IMR-90 (cell line): Measurements from ENCODE around the gene HDAC9. TPM values are rescaled to one million over a fixed set of nuclear protein-coding genes. Genes with fewer than 3 reads are reported as not detected.

Source experiments
- ATAC-seq: fragments of 200-7000 bp; cut with Tn5 transposase; 2 replicates; pipeline ENCODE4 v1.9.1; 2020; ENCODE audit warnings: low read depth, mild to moderate bottlenecking, moderate library complexity
- BruUV-seq: library from RNA; stranded (reverse); fragments of 400-500 nt; replicated peaks from 2 replicates; lab custom pipeline; 2021; lab: Mats Ljungman, UMichigan
- CTCF ChIA-PET: fragments of 300-600 bp; formaldehyde crosslinking; extraction: SDS; loops from one replicate; lab custom pipeline; 2021; ENCODE audit warnings: antibody characterized with exemption; lab: Yijun Ruan, JAX
- POLR2A ChIA-PET: fragments of 300-600 bp; sonication (Branson Sonifier 250); formaldehyde crosslinking; loops from one replicate; lab custom pipeline; 2022; ENCODE audit warnings: antibody characterized with exemption; ENCODE audit not compliant: unreplicated experiment; lab: Charles Lee
- DNase-seq: peaks from one replicate; pipeline ENCODE4 v3.0.0; 2013
- H2AFZ ChIP-seq: replicated peaks from 2 replicates; pipeline ENCODE3; 2013; ENCODE audit warnings: low read length, mild to moderate bottlenecking; ENCODE audit not compliant: poor library complexity
- H2AK5ac ChIP-seq: 2 replicates; pipeline ENCODE4 v1.6.1; 2013; ENCODE audit warnings: low read depth, low read length, inconsistent platforms
- H2AK9ac ChIP-seq: replicated peaks from 2 replicates; pipeline ENCODE3; 2013; ENCODE audit warnings: mild to moderate bottlenecking, low read depth, low read length, moderate library complexity; ENCODE audit not compliant: poor library complexity
- H2BK120ac ChIP-seq: 2 replicates; pipeline ENCODE4 v1.6.1; 2013; ENCODE audit warnings: low read depth, low read length, inconsistent platforms
- H2BK15ac ChIP-seq: 3 replicates; pipeline ENCODE4 v1.6.1; 2013; ENCODE audit warnings: low read depth, low read length, inconsistent platforms
- H2BK20ac ChIP-seq: 2 replicates; pipeline ENCODE4 v1.6.1; 2013; ENCODE audit warnings: low read depth, mild to moderate bottlenecking, inconsistent platforms, low read length, moderate library complexity
- H2BK5ac ChIP-seq: 2 replicates; pipeline ENCODE4 v1.6.1; 2013; ENCODE audit warnings: mild to moderate bottlenecking, low read depth, low read length, inconsistent platforms; ENCODE audit not compliant: poor library complexity, severe bottlenecking
- H3K14ac ChIP-seq: replicated peaks from 2 replicates; pipeline ENCODE4 v1.6.1; 2013; ENCODE audit warnings: low read depth, low read length, inconsistent platforms
- H3K18ac ChIP-seq: 2 replicates; pipeline ENCODE4 v1.6.1; 2013; ENCODE audit warnings: low read depth, low read length, control low read depth
- H3K23ac ChIP-seq: 2 replicates; pipeline ENCODE4 v1.6.1; 2013; ENCODE audit warnings: low read depth, low read length, inconsistent platforms
- H3K27ac ChIP-seq: 2 replicates; pipeline ENCODE4 v1.5.1; 2013; ENCODE audit warnings: mild to moderate bottlenecking, control low read depth, low read length; ENCODE audit not compliant: insufficient read depth
- H3K27me3 ChIP-seq: 2 replicates; pipeline ENCODE4 v1.6.1; 2013; ENCODE audit warnings: low read length; ENCODE audit not compliant: control insufficient read depth, insufficient read depth
- H3K36me3 ChIP-seq: 2 replicates; pipeline ENCODE4 v1.6.1; 2013; ENCODE audit warnings: low read length, mixed read lengths; ENCODE audit not compliant: control insufficient read depth, insufficient read depth
- H3K4ac ChIP-seq: 2 replicates; pipeline ENCODE4 v1.6.1; 2013; ENCODE audit warnings: low read depth, low read length, inconsistent platforms
- H3K4me1 ChIP-seq: 2 replicates; pipeline ENCODE4 v1.6.1; 2013; ENCODE audit warnings: low read length, mixed read lengths; ENCODE audit not compliant: control insufficient read depth, insufficient read depth
- H3K4me2 ChIP-seq: 2 replicates; pipeline ENCODE4 v1.6.1; 2013; ENCODE audit warnings: low read depth, mild to moderate bottlenecking, control low read depth, low read length, moderate library complexity
- H3K4me3 ChIP-seq: 2 replicates; pipeline ENCODE4 v1.5.1; 2013; ENCODE audit warnings: low read depth, mild to moderate bottlenecking, control low read depth, low read length, moderate library complexity; ENCODE audit not compliant: insufficient read depth
- H3K56ac ChIP-seq: 2 replicates; pipeline ENCODE4 v1.6.1; 2013; ENCODE audit warnings: low read length, inconsistent platforms; ENCODE audit not compliant: insufficient read depth; ENCODE audit errors: extremely low read depth
- H3K79me1 ChIP-seq, 2 experiments: 2 replicates each; pipeline ENCODE4 v1.6.1; 2013; ENCODE audit warnings: low read length in 2 of 2, inconsistent platforms in 1 of 2, low read depth in 1 of 2
- H3K9ac ChIP-seq: 2 replicates; pipeline ENCODE4 v1.6.1; 2013; ENCODE audit warnings: low read depth, low read length, control low read depth
- H3K9me1 ChIP-seq: 2 replicates; pipeline ENCODE4 v1.6.1; 2013; ENCODE audit warnings: low read length, inconsistent platforms; ENCODE audit not compliant: insufficient read depth
- H3K9me3 ChIP-seq: 2 replicates; pipeline ENCODE4 v1.6.1; 2013; ENCODE audit warnings: low read length; ENCODE audit not compliant: control insufficient read depth, insufficient read depth
- H4K20me1 ChIP-seq: 2 replicates; pipeline ENCODE4 v1.6.1; 2013; ENCODE audit warnings: low read length, inconsistent platforms; ENCODE audit not compliant: insufficient read depth
- H4K5ac ChIP-seq: 2 replicates; pipeline ENCODE4 v1.6.1; 2013; ENCODE audit warnings: mild to moderate bottlenecking, low read depth, low read length, control low read depth
- H4K8ac ChIP-seq, 2 experiments: 2 replicates each; pipeline ENCODE4 v1.6.1; 2013; ENCODE audit warnings: low read depth in 2 of 2, low read length in 2 of 2, control low read depth in 1 of 2, inconsistent platforms in 1 of 2
- H4K91ac ChIP-seq: 2 replicates; pipeline ENCODE4 v1.6.1; 2013; ENCODE audit warnings: low read depth, low read length, inconsistent platforms; ENCODE audit not compliant: insufficient read depth
- BHLHE40 ChIP-seq: fragments of 150-350 bp; IDR thresholded peaks from 2 replicates; pipeline ENCODE4 v1.6.1; 2016; ENCODE audit warnings: mild to moderate bottlenecking, low read depth, low read length
- CEBPB ChIP-seq: IDR thresholded peaks from 2 replicates; pipeline ENCODE4 v1.6.1; 2012; ENCODE audit warnings: low read depth, low read length, improper control_type of control experiment
- CTCF ChIP-seq: conservative IDR thresholded peaks from 2 replicates; pipeline ENCODE4 v1.5.1; 2012; ENCODE audit warnings: mild to moderate bottlenecking, low read depth, low read length, improper control_type of control experiment
- ELK1 ChIP-seq: fragments of 150-350 bp; IDR thresholded peaks from 2 replicates; pipeline ENCODE4 v1.6.1; 2016; ENCODE audit warnings: low read depth, mild to moderate bottlenecking, low read length, moderate library complexity, borderline replicate concordance
- FOS ChIP-seq: fragments of 150-350 bp; IDR thresholded peaks from 2 replicates; pipeline ENCODE4 v1.6.1; 2016; ENCODE audit warnings: low read depth, low read length
- MAZ ChIP-seq: IDR thresholded peaks from 2 replicates; pipeline ENCODE4 v1.6.1; 2012; ENCODE audit warnings: low read depth, mild to moderate bottlenecking, low read length, improper control_type of control experiment, moderate library complexity, borderline replicate concordance
- MXI1 ChIP-seq: IDR thresholded peaks from 2 replicates; pipeline ENCODE4 v1.6.1; 2012; ENCODE audit warnings: low read depth, mild to moderate bottlenecking, low read length, moderate library complexity, borderline replicate concordance
- NFE2L2 ChIP-seq: fragments of 150-350 bp; IDR thresholded peaks from 2 replicates; pipeline ENCODE4 v1.6.1; 2016; ENCODE audit warnings: low read depth, mild to moderate bottlenecking, low read length
- POLR2A ChIP-seq: IDR thresholded peaks from 2 replicates; pipeline ENCODE4 v1.6.1; 2012; ENCODE audit warnings: mild to moderate bottlenecking, low read depth, low read length
- RAD21 ChIP-seq: IDR thresholded peaks from 2 replicates; pipeline ENCODE4 v1.6.1; 2012; ENCODE audit warnings: low read length, improper control_type of control experiment
- RCOR1 ChIP-seq: IDR thresholded peaks from 2 replicates; pipeline ENCODE4 v1.6.1; 2012; ENCODE audit warnings: mild to moderate bottlenecking, low read length, improper control_type of control experiment; ENCODE audit not compliant: insufficient replicate concordance
- RFX5 ChIP-seq: IDR thresholded peaks from 2 replicates; pipeline ENCODE4 v1.8.0; 2012; ENCODE audit warnings: low read depth, mild to moderate bottlenecking, low read length, moderate library complexity
- SMC3 ChIP-seq: fragments of 150-350 bp; IDR thresholded peaks from 2 replicates; pipeline ENCODE4 v1.6.1; 2016; ENCODE audit warnings: low read depth, mild to moderate bottlenecking, antibody characterized with exemption, low read length, moderate library complexity
- USF2 ChIP-seq: fragments of 150-350 bp; IDR thresholded peaks from 2 replicates; pipeline ENCODE4 v1.6.1; 2017; ENCODE audit warnings: mild to moderate bottlenecking, antibody characterized with exemption, low read length, low read depth
- WGBS, 2 experiments: methylation state at CpG; one replicate each; pipeline versions ENCODE4 v1.1.5 to v1.1.7; 2013; ENCODE audit warnings: missing lambda C conversion rate in 2 of 2; ENCODE audit not compliant: insufficient read length in 1 of 2; ENCODE audit errors: extremely low coverage in 2 of 2; 5-methylcytosine and 5-hydroxymethylcytosine counted together
- dilution Hi-C: fragments of 300-500 bp; cut with HindIII; formaldehyde crosslinking; loops from one replicate; pipeline ENCODE4 v1.14.3; 2018; ENCODE audit warnings: low sequenced_read_pairs; ENCODE audit not compliant: unreplicated experiment
- in situ Hi-C: fragments of 300-500 bp; cut with MboI; formaldehyde crosslinking; loops from 3 replicates; pipeline ENCODE4 v1.14.3; 2019; ENCODE audit warnings: low sequenced_read_pairs, inconsistent platforms, mixed read lengths
- intact Hi-C: fragments of 100-400 bp; cut with micrococcal nuclease; formaldehyde crosslinking; loops from 2 replicates; pipeline ENCODE4 v1.10.0; 2022
- polyA plus RNA-seq, 3 experiments: library from polyadenylated mRNA; depleted of rRNA; stranded (reverse); fragments of >200 nt; gene quantifications; 2 replicates each; pipeline ENCODE4 v1.2.3, GENCODE V29; 2012; ENCODE audit warnings: low replicate concordance in 1 of 3
- total RNA-seq: library from RNA; depleted of rRNA; stranded (reverse); fragments of >200 nt; gene quantifications from 2 replicates; pipeline ENCODE4 v1.2.3, GENCODE V29; 2012

Gene HDAC9
- total and polyA plus RNA-seq, 2 of the 4 experiments (the other 2 are of a cell fraction) = 4.3 to 24.7 TPM

GRCh38 chr7:18552316-18552916, 56.9 kb downstream of the HDAC9 start:
- Histone ChIP-seq H3K9ac (no peak overlapping the region; the same call in 1 of the 2 replicates), H3K56ac (no peak overlapping the region), H3K27me3 (no peaks in the 10 kb centered on the region), H3K9me3 (no peaks in the 10 kb centered on the region), H4K91ac (no peak overlapping the region), H2AK9ac (no peak overlapping the region), H4K5ac (peak overlapping the region; percentile 25; the same call in 1 of the 2 replicates), H2BK20ac (no peak overlapping the region), H3K23ac (no peak overlapping the region), H2BK5ac (peak overlapping the region; percentile 28), H2AK5ac (no peak overlapping the region), H3K9me1 (no peaks in the 10 kb centered on the region), H3K36me3 (no peaks in the 10 kb centered on the region), H2BK120ac (no peak overlapping the region), H4K20me1 (no peaks in the 10 kb centered on the region), H3K79me1 (no peaks in the 10 kb centered on the region), H3K4me2 (peak overlapping the region; percentile 56; the same call in 1 of the 2 replicates), H3K4me1 (no peaks in the 10 kb centered on the region), H4K8ac (no peak overlapping the region), H3K4me3 (no peak overlapping the region), H3K14ac (no peak overlapping the region), H3K4ac (no peak overlapping the region), H2AFZ (no peak overlapping the region), H3K27ac (no peak overlapping the region), H2BK15ac (no peak overlapping the region), H3K18ac (no peak overlapping the region)
- TF ChIP-seq CTCF = no peak
- TF ChIP-seq RCOR1 = no peak
- no peak for TF ChIP-seq CEBPB
- no peak for TF ChIP-seq MAZ
- no peak for TF ChIP-seq ELK1
- no peak for TF ChIP-seq NFE2L2
- TF ChIP-seq RAD21 = no peak
- TF ChIP-seq POLR2A = no peak
- no peak for TF ChIP-seq USF2
- TF ChIP-seq FOS = no peak
- TF ChIP-seq RFX5 = no peak
- TF ChIP-seq BHLHE40 = no peak
- no peak for TF ChIP-seq MXI1
- no peak for TF ChIP-seq SMC3
- intact Hi-C loops = loop anchor here (10.0 kb wide), 1 partner anchor 1228 kb away; no protein-coding TSS in a partner anchor
- in situ Hi-C loops = loop anchor here (25.0 kb wide), 1 partner anchor 865 kb away; no protein-coding TSS in a partner anchor
- DNase-seq (peak; percentile 38), ATAC-seq (no peak; the same call in 1 of the 2 replicates)
- no TSS peak for BruUV-seq
- no CpG with 5 or more reads among the region's 2 CpGs for WGBS, 2 experiments
- ChIA-PET POLR2A (no interaction called here), CTCF (interaction anchor here (1.2 to 1.3 kb wide), 3 partner anchors 8 to 19 kb away, joined by 3 to 4 read pairs (median 4); no protein-coding TSS in a partner anchor)
- dilution Hi-C loops = no loop called here
